ENCODE measurements around the gene HDAC11. TPM values are rescaled to one million over a fixed set of nuclear protein-coding genes. Genes with fewer than 3 reads are reported as not detected.

Gene HDAC11
- total RNA-seq, 1 donor from 2014 or later, result 19.7 TPM

GRCh38 chr3:13487403-13487802, 7.3 kb downstream of the HDAC11 start:
- Histone ChIP-seq H3K27me3 (ENCODE audit: control insufficient read depth, insufficient read depth, low read length) (no peaks in the 10 kb centered on the region), H3K4me3 (ENCODE audit: low read depth, low read length) (no peak overlapping the region), H3K36me3 (ENCODE audit: control insufficient read depth, insufficient read depth, low read length) (peaks cover 6% of the 10 kb centered on the region)
- no peak for TF ChIP-seq CTCF (IDR thresholded peaks at IDR 0.05; ENCODE audit: insufficient read depth, low read length, severe bottlenecking)
- FAIRE-seq (no peak), DNase-seq (ENCODE audit: low read depth) (no peak)

GRCh38 chr3:13491206-13491974, 11.3 kb downstream of the HDAC11 start:
- Histone ChIP-seq H3K27me3 (ENCODE audit: control insufficient read depth, insufficient read depth, low read length) (no peaks in the 10 kb centered on the region), H3K4me3 (ENCODE audit: low read depth, low read length) (no peak overlapping the region), H3K36me3 (ENCODE audit: control insufficient read depth, insufficient read depth, low read length) (peaks cover 5% of the 10 kb centered on the region)
- TF ChIP-seq CTCF (IDR thresholded peaks at IDR 0.05; ENCODE audit: insufficient read depth, low read length, severe bottlenecking), result no peak
- DNase-seq (ENCODE audit: low read depth), result no peak
- no peak for FAIRE-seq

- no peak for TF ChIP-seq CTCF (IDR thresholded peaks at IDR 0.05; ENCODE audit: insufficient read depth, low read length, severe bottlenecking)
- Histone ChIP-seq H3K4me3 (ENCODE audit: low read depth, low read length) (no peak overlapping the region), H3K27me3 (ENCODE audit: control insufficient read depth, insufficient read depth, low read length) (no peaks in the 10 kb centered on the region), H3K36me3 (ENCODE audit: control insufficient read depth, insufficient read depth, low read length) (peaks cover 5% of the 10 kb centered on the region)
- DNase-seq (ENCODE audit: low read depth) (no peak), FAIRE-seq (no peak)
Observed at GRCh38 chr3:13492048-13492447, 11.9 kb downstream of the HDAC11 start.

GRCh38 chr3:13492976-13493866, 13.1 kb downstream of the HDAC11 start:
- FAIRE-seq (no peak), DNase-seq (ENCODE audit: low read depth) (no peak)
- Histone ChIP-seq H3K4me3 (ENCODE audit: low read depth, low read length) (no peak overlapping the region), H3K27me3 (ENCODE audit: control insufficient read depth, insufficient read depth, low read length) (no peaks in the 10 kb centered on the region), H3K36me3 (ENCODE audit: control insufficient read depth, insufficient read depth, low read length) (no peaks in the 10 kb centered on the region)
- no peak for TF ChIP-seq CTCF (IDR thresholded peaks at IDR 0.05; ENCODE audit: insufficient read depth, low read length, severe bottlenecking)

- H3K27me3 ChIP-seq (ENCODE audit: control insufficient read depth, insufficient read depth, low read length), result no peaks in the 10 kb centered on the region
- FAIRE-seq (no peak), DNase-seq (ENCODE audit: low read depth) (no peak)
- H3K36me3 ChIP-seq (ENCODE audit: control insufficient read depth, insufficient read depth, low read length), result no peaks in the 10 kb centered on the region
- no peak overlapping the region for H3K4me3 ChIP-seq (ENCODE audit: low read depth, low read length)
- no peak for TF ChIP-seq CTCF (IDR thresholded peaks at IDR 0.05; ENCODE audit: insufficient read depth, low read length, severe bottlenecking)
Observed at GRCh38 chr3:13493867-13494441, 13.8 kb downstream of the HDAC11 start.
